GOT3 (cell line): ENCODE measurements around the gene PARD3B.

Experiments used
- DNase-seq: peaks from one replicate; lab custom pipeline; 2025; ENCODE audit warnings: mixed read lengths; lab: John Stamatoyannopoulos, UW

PARD3B gene

DNA sequence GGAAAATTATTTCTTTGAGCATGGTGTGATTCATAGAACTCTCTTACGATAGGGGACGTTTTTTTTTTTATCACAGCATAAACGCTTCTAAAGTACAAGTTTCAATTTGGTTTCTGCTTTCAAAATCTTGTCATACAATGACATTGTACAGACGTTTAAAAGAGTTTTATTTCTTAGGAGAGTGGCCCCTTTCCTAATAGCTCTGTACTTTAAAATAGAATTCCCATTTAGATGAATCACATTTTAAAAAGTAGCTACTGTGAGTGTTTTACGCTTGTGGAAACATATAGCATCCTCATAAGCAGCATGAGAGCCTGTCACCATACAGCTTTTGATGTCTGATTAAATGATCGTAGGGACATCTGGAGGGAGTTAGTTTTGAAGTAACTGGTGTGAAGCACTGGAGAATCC lies 510.9 kb downstream of the PARD3B start:
- no peak for DNase-seq

DNA sequence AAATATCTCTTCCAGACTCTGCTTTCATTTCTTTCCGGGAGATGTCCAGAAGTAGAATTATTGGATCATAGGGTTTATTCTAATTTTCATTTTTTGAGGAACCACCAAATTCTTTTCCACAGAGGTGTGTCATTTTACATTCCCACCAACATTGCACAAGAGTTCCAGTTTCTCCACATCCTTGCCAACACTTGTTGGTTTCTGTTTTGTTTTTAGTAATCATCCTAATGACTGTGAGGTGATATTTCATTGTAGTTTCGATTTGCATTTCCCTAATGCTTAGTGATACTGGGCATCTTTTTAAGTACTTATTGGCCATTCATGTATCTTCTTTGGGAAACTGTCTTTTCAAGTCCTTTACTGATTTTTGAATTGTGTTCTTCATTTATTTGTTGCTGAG lies 513.1 kb downstream of the PARD3B start:
- DNase-seq, result no peak

DNA sequence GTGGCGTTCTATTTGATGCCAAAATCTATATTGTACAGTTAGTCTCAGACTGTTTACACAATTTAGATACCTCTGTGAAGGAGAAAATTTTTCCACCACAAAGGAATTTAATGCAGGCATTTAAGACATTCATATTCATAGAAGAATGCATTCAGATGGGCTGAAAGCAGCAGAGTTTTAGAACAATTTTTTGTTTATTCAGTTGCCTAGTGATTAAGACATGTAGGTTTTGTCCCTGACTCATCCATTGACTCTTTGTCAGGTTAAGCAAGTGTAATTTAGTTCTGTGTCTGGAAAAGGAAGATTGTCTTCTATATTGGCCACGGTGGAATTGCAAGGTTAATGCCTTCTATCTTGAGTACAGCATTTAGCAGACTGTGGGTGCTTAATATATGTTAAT lies 515.0 kb downstream of the PARD3B start:
- DNase-seq, result no peak

DNA sequence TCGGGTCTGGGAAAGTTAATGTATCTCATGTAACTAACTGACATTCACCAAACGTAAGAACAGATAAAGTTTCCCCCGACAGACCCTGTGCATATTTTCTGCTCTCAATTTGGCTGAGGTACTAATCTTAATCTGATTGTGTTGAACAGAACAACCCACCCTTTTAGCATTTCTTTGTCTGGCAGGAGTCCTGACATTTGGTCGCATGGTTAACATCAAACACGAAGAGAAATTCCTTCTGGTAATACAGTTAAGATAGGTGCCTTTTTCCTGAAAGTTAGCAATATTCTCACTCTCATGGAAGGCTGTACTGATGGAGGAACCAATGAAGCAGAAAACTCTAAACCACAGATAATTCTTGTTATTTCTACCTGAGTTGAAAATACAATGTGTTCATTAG lies 520.8 kb downstream of the PARD3B start:
- no peak for DNase-seq

DNA sequence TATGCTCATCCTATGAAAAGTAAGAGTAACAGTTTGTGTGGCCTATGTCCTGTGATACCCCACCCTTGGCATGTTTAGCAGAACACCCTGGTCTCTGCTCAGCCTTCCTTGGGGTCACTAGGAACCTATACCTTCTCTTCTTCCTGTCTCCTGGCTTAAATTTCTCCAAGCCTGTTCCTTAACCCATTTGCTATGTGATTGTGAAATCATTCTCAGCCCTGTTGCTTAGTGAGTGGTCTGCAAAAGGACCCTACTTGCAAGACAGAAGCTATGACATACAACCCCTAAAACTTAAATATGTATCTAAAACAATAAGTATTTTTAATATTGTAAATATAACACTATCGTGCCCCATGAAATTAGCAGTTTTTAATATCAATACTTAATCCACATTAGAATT lies 524.7 kb downstream of the PARD3B start:
- DNase-seq, result no peak

DNA sequence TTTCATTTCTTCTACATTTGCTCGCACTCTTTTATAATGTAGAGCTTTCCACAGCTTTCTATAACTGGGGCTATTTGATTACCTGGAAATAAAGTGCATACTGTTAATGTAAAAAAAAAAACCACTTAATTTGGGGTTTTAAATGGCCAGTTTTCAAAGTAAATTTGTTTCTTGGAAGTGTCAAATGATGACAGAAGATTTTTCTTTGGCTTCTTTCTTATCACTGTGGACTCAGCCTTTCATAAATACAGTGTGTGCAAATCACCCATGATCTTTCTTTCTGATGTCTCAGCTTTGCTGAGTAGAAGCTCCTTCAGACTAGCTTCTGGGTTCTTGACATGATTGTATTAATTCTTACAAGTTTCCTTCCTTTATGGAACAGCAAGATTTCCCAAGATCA lies 525.6 kb downstream of the PARD3B start:
- no peak for DNase-seq

DNA sequence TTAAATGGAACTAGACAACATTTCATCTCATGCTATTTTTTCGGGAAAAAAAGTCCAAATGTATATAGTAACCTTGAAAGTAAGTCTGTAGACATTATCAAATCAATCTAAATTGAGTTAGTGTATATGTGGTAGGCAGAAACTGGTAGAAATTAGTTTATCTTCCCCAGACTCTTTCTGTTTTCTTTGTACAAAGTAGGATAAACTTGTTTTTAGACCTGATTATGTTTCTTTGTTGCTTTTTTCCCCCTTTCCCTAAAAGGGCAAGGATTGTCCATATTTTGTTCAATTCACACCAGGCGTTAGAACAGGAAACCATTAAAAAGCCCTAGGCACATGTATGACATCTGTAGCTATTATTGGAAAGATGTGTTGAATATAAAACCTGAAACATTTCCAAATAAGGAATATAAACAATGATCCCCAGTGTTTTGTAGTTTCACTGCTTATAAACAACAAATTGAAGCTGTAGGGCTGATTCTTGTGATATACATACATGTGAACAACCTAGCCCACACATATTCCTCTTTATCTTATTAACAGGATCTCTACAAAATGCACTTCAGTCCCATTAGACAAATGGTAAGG lies 528.3 kb downstream of the PARD3B start:
- no peak for DNase-seq

DNA sequence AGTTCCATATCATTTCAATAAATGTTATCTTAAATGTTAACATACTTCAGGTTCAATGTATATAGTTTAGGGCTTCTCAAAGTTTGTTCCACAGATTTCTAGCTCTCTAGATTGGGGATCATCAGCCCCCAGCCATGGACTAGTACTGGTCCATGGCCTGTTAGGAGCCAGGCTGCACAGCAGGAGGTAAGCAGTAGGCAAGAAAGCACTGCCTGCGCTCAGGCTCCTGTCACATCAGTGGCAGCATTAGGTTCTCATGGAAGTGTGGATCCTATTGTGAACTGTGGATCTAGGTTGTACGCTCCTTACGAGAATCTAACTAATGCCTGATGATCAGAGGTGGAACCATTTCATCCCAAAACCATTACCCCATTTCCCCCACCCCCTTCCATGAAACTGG lies 531.1 kb downstream of the PARD3B start:
- DNase-seq, result no peak

DNA sequence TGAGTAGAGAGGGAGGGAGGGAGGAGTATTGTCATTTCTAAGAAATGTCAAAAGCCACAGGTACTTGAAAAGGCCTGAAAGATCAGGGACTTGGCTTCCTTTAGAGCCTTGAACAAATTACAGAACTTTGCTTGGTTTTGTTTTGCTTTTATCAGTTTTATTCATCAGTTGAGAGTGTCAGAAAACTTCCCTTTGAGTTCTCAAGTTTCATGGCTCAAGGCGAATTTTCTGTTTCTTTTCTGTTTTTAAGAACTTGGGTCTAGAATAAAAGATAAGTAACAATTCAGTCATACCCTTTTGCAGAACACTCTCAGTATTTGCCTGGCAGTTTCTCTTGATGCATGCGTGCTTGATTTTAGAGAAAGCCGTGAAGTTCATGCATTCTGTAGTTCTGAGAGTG lies 531.9 kb downstream of the PARD3B start:
- no peak for DNase-seq

DNA sequence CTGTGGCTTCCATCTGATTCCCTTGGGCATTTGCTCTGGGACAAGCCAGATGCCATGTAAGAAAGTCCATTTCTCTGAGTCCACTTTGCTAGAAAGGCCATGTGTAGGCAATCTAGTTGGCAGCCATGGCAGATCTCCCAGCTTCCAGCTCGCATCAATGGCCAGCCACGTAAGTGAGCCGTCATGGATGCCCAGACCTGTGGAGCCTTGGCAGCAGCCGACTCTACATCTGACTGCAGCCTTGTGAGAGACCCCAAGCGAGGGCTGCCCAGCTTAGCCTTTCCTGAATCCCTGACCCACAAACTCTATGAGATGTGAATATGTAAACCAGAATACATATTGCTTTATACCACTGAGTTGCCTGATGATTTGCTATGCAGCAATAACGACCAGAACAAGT lies 533.5 kb downstream of the PARD3B start:
- DNase-seq, result no peak

DNA sequence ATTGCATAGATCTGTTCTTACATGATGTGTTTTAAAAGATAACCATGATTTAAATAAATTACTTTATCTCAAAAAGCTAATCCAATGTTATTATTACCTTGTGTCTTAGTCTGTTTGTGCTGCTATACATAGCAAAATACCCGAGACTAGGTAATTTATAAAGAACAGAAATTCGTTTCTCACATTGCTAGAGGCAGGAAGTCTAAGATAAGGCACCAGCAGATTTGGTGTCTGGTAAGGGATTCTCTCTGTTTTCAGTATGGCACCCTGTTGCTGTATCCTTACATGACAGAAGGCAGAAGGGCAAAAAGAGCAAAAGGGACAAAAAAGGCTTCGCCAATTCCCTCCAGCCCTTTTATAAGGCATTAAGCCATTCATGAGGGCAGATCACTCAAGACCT lies 533.9 kb downstream of the PARD3B start:
- DNase-seq, result no peak

DNA sequence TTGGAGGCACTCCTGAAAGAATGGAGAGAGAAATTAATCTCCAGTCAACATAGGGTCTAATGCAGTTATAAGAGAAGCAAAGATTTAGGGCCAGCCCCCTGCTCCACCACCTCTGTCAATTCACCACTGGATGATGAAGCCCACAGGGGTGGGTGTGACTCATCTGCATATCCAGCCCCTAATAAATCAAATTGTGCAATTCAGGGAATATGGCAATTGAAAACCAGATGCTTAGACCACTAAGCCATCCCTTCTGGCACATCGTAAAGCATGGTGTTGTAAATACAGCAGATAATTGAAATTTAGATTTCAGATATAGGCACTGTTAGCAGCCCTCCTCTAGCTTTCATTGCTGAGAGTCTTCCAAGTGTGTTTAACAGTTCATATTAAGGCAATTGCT lies 541.4 kb downstream of the PARD3B start:
- no peak for DNase-seq

DNA sequence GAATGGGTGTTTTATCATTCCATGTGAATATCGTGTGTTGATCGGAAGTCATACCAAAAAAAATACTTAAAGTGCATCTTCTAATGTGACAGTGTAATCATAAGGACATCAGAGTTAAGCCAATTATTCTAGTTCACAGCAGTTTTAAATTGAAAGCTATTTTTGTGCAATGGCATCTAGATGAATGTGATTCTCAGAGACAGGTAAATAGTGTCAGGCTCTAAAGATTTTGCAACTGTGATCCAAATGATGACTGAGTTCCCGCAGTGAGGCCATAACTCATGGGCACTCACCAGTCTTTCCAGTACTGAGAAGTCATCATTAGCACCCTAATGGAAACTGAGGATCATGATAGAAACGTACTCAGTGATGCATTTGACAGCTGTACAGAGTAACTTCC lies 542.6 kb downstream of the PARD3B start:
- no peak for DNase-seq

DNA sequence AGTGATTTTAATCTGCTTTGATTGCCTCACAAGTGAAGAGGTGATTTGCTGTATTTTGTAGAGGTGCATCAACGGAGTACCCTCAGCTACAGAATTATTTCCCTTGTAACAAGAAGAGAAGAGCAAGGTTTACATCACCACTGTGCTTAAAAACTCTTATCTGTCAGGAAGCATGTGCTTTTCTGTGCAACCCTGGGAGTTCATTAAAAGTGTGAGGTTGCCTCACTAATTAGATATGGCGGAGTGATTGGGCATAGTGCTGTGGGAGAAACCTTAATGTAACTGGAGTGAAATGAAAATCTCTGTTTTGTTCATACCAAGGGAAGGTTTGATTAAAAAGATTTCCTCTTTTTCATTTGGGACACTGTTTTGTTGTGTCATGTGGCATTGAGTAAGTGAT lies 544.7 kb downstream of the PARD3B start:
- DNase-seq, result no peak

DNA sequence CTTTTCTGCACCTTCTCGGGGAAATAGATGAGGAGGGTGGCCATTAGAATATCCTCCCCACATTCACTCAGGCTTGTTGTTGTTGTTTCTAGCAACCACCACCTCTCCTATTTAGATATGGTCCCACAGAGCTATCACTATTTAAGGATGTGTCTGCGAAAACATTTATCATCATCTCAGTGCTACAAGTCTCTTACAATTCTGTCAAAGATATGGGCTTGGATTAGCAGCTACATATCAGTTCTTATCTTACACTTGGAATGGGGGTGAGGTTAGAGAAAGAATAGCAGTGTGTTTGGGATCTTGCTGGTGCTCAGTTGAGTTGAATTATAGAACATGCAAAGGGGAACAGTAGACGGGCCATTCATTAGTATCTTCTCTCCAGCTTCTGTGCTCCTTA lies 546.1 kb downstream of the PARD3B start:
- no peak for DNase-seq

DNA sequence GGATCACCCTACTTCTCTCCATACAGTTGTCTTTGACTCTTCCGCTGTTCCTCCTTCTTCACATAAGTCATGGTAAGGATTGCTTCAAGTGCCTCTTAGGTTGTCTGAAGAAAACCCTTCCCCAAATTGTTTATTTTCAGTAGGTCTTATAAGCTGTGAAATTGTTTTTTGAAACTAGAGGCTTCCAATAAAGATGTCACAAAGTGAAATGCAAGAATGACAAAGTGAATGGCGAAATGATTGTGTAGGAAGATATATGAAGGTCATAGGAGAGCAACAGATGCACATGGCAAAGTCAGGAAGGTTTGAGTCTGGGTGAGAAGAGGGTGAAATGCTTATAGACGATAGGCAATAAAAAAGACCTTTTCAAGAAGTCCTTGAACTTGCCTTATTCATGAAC lies 548.8 kb downstream of the PARD3B start:
- no peak for DNase-seq

DNA sequence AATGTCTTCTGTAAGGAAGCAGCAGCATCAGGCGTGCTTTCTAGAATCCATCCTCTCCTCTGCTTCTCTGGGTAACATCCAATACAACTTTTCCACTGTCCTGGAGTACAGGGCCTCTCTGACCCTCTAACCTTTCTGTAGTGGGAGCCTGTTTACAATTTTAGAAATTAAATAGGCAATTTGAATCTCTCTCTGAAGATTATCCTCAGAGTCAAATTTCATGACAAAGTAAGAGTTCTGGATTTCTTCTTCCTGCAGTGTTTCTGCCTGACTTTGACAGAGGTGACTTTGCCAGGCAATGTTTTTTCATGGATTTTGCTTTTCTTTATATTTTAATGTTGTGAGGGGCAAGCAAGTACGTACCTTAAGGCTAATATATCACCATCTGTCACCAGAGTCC lies 558.4 kb downstream of the PARD3B start:
- DNase-seq, result no peak

DNA sequence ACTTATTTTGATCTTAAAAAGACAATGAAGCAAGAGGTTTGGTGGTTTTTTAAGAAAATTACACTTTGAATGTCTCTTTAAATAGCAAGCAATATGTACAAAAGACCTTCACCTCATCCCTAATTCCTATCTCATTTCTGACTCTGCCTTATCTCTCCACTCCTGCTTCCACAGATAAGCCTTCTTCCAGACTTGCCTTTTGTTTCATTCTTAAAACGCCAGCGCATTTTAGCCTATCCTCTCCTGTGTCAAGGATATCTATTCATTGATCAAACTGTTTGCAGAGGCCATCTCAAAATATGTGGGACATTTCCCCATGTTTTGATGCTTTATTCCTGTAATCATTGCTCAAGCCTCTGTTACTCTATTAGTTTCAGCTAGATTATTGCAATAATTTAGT lies 562.5 kb downstream of the PARD3B start:
- DNase-seq, result no peak

DNA sequence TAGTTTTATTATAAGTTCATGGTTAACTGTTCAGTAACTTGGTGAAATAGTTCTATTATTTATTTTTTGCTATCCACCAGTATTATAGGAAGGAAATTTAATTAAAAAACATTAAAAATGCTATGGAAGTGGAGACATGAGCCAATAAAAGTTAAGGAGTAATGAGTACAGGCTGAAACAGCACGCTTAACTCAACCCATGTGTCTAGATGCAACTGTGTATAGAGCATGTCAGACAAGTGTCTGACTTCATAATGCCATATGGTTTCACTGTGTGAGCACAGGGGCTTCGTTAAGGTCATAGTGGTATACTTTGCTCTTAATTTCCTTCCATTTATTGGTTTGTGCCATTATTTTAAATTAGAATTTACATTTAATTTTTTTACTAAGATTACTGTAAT lies 570.2 kb downstream of the PARD3B start:
- no peak for DNase-seq

DNA sequence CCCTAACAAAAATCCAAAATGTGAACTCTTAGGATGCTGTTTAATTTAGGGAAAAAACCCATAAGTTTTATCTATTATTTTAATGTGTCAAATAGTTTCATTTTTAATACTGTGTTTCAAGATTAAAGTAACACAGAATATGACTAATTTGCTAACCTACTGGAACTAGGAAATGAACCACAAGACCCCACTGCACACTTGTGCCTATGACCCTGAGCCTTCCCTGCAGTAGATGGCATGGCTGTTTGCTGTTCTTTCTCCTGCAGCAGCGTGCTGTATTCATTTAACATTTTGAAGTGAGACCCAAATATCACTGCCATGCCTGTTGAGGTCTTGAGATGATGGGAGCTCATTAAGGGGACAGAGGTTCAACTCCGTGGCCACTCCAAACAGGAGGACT lies 571.9 kb downstream of the PARD3B start:
- DNase-seq, result no peak

DNA sequence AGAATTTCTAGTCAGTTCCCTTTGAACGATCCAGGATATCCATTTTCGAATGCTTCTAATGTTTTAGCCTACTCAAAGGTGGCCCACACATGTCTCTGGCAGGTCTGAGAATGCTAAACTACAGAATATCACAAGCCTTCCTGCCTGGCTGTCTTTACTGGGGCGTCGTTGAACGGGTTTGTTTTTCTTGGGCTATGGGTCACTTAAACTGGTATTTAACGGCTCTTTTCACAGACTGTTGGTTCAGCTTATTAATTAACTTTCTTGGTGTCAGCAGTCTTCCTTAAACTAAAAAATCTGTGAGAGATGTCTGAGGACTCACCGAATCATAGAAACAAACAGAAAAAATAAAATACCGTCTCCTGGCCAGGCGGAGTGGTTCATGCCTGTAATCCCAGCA lies 573.9 kb downstream of the PARD3B start:
- no peak for DNase-seq

DNA sequence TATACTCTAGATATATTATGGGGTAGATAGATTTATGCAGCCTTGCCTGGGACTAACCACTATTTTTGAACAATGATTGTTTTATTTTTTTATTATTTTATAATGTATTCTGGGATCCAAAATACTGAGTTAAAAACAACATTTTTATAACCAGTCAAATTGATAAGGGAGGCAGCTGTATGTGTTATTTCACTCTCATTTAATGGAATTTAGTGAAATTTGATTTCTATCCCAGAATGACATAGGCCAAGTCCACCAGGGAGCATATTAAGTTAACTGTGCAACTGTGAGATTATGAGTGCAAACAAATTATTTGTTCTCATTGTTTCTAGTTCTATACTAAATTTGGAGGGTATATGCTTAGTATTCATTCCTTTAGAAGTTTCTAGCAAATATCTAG lies 583.5 kb downstream of the PARD3B start:
- no peak for DNase-seq

DNA sequence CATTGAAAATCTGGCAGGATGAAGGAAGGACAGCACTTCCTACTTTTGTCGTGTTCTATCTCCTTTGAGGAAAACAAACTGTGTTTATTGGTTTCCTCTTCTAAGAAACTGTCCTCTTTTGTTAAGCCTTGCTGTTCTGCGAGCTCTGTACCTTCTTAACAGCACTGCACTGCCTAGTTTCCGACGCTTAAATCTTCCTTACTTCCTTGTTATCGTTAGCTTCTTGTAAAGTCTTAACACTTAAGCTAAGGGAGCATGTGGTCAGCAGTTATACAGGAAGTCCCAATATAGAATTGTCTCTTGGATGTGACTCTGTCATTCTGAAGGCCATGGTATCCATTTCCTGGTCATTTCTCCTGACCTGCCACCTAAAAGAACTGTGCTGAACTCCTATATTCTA lies 584.3 kb downstream of the PARD3B start:
- no peak for DNase-seq

DNA sequence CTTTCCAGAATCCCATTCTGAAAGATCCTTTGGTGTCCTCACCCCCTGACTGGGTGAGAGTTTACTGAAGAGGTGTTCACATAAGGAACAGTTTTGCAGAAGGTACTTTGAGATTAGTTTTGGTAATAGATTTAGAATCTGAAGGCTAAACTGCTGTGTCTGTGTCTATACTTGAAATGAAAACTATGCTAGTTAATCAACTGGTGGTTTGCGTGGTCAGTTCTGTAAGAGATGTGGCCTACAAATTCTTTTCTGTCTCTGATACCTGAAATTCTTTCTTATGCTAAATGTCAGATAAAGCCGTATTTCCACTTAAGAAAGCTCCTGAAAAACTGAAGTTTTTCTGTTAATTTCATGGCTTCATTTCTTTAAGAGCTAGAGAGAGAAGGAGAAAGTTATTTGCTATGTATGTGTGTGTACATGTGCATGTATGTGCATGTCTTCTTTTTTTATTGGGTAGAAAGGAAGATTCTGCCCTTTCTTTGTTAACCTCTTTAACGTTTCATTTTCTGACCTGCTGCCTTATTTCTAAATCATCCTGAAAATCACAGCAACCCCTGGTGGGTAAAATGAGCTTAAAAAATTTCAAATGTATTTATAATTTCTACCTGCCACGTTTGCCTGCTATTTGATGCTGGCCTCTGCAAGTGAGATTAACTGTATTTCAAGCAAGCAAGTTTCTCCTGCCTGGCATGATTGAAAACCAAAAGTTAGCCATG lies 585.0 kb downstream of the PARD3B start:
- DNase-seq, result no peak
